HEK293 (cell line): Measurements from ENCODE around the gene CDH8.

Source experiments
- CTCF ChIA-PET: fragments of 350-600 bp; formaldehyde crosslinking; extraction: SDS; loops from one replicate; lab custom pipeline; 2021; ENCODE audit warnings: antibody characterized with exemption; lab: Yijun Ruan, JAX
- POLR2A ChIA-PET: fragments of 300-600 bp; formaldehyde crosslinking; extraction: SDS; loops from one replicate; lab custom pipeline; 2020; ENCODE audit warnings: antibody characterized with exemption, inconsistent platforms; lab: Yijun Ruan, JAX
- H3K27ac ChIP-seq: fragments of 200-500 bp; sonication (Bioruptor generic); 2 replicates; pipeline ENCODE4 v1.5.1; 2014; ENCODE audit warnings: low read depth, low read length, control low read depth, inconsistent platforms; ENCODE audit errors: extremely low read depth
- H3K36me3 ChIP-seq, 2 experiments: fragments of 200-500 bp in 1 of 2; sonication (Bioruptor generic) in 1 of 2; 1 replicate in 1 of 2; 2 replicates in 1 of 2; pipeline ENCODE4 v1.5.1; 2014 to 2017; ENCODE audit warnings: inconsistent platforms in 2 of 2, low read length in 2 of 2; ENCODE audit not compliant: control insufficient read depth in 2 of 2, insufficient read depth in 1 of 2
- H3K4me1 ChIP-seq: fragments of 200-500 bp; sonication (Bioruptor generic); 2 replicates; pipeline ENCODE4 v1.5.1; 2014; ENCODE audit warnings: mild to moderate bottlenecking, low read length, inconsistent platforms; ENCODE audit not compliant: control insufficient read depth, insufficient read depth
- H3K4me3 ChIP-seq: 2 replicates; pipeline ENCODE4 v1.5.1; 2011; ENCODE audit warnings: low read depth, mild to moderate bottlenecking, control low read depth, low read length, moderate library complexity
- H3K9me3 ChIP-seq: fragments of 200-500 bp; sonication (Bioruptor generic); 2 replicates; pipeline ENCODE4 v1.5.1; 2014; ENCODE audit warnings: low read depth, low read length, inconsistent platforms; ENCODE audit not compliant: control insufficient read depth, insufficient read depth
- BCL11A ChIP-seq: fragments of 450-650 bp; formaldehyde crosslinking; IDR thresholded peaks from 2 replicates; pipeline ENCODE4 v1.5.1; 2016; ENCODE audit warnings: low read depth, missing biosample characterization, missing genetic modification characterization
- GLI2 ChIP-seq: fragments of 450-650 bp; formaldehyde crosslinking; IDR thresholded peaks from 2 replicates; pipeline ENCODE4; 2017; ENCODE audit warnings: missing biosample characterization, missing genetic modification characterization, low read depth, borderline replicate concordance
- HOXC10 ChIP-seq: sonication (generic); formaldehyde crosslinking; IDR thresholded peaks from 2 replicates; pipeline ENCODE4 v1.8.1; 2023; ENCODE audit warnings: mild to moderate bottlenecking, missing genetic modification reagents
- PBX3 ChIP-seq: sonication (generic); formaldehyde crosslinking; IDR thresholded peaks from 2 replicates; pipeline ENCODE4 v1.8.1; 2022; ENCODE audit warnings: mild to moderate bottlenecking, moderate library complexity, missing genetic modification reagents
- PRDM1 ChIP-seq: fragments of 450-650 bp; formaldehyde crosslinking; IDR thresholded peaks from 2 replicates; pipeline ENCODE4; 2016; ENCODE audit warnings: missing biosample characterization, missing genetic modification characterization
- PRDM4 ChIP-seq: fragments of 450-650 bp; formaldehyde crosslinking; IDR thresholded peaks from 2 replicates; pipeline ENCODE4 v1.5.1; 2017; ENCODE audit warnings: missing biosample characterization, missing genetic modification characterization
- TSHZ1 ChIP-seq: fragments of 450-650 bp; formaldehyde crosslinking; IDR thresholded peaks from 2 replicates; pipeline ENCODE4 v1.5.1; 2016; ENCODE audit warnings: missing biosample characterization, missing genetic modification characterization, borderline replicate concordance
- WT1 ChIP-seq: fragments of 450-650 bp; formaldehyde crosslinking; IDR thresholded peaks from 2 replicates; pipeline ENCODE4 v1.5.1; 2016; ENCODE audit warnings: missing biosample characterization, missing genetic modification characterization
- ZBTB17 ChIP-seq: fragments of 450-650 bp; formaldehyde crosslinking; IDR thresholded peaks from 2 replicates; pipeline ENCODE4 v1.5.1; 2016; ENCODE audit warnings: missing biosample characterization, missing genetic modification characterization
- ZNF140 ChIP-seq: fragments of 450-650 bp; formaldehyde crosslinking; IDR thresholded peaks from 2 replicates; pipeline ENCODE4 v1.5.1; 2016; ENCODE audit warnings: missing biosample characterization, missing genetic modification characterization
- ZNF146 ChIP-seq: fragments of 450-650 bp; formaldehyde crosslinking; IDR thresholded peaks from 2 replicates; pipeline ENCODE4 v1.5.1; 2016; ENCODE audit warnings: missing biosample characterization, missing genetic modification characterization
- ZNF16 ChIP-seq: fragments of 450-650 bp; formaldehyde crosslinking; IDR thresholded peaks from 2 replicates; pipeline ENCODE4 v1.5.1; 2016; ENCODE audit warnings: low read depth, missing biosample characterization, missing genetic modification characterization
- ZNF292 ChIP-seq: fragments of 450-650 bp; formaldehyde crosslinking; IDR thresholded peaks from 2 replicates; pipeline ENCODE4 v1.5.1; 2016; ENCODE audit warnings: low read depth, missing biosample characterization, missing genetic modification characterization, borderline replicate concordance
- ZNF37A ChIP-seq: fragments of 450-650 bp; IDR thresholded peaks from 2 replicates; pipeline ENCODE4 v1.5.1; 2018; ENCODE audit warnings: missing biosample characterization, missing genetic modification characterization
- ZNF391 ChIP-seq: fragments of 450-650 bp; formaldehyde crosslinking; IDR thresholded peaks from 2 replicates; pipeline ENCODE4 v1.5.1; 2016; ENCODE audit warnings: low read depth, missing biosample characterization, missing genetic modification characterization, borderline replicate concordance
- ZNF394 ChIP-seq: fragments of 450-650 bp; formaldehyde crosslinking; IDR thresholded peaks from 2 replicates; pipeline ENCODE4 v1.5.1; 2016; ENCODE audit warnings: missing biosample characterization, missing genetic modification characterization, mild to moderate bottlenecking, moderate library complexity, borderline replicate concordance
- ZNF404 ChIP-seq: fragments of 450-650 bp; formaldehyde crosslinking; IDR thresholded peaks from 2 replicates; pipeline ENCODE4 v1.5.1; 2017; ENCODE audit warnings: missing biosample characterization, missing genetic modification characterization
- ZNF416 ChIP-seq: fragments of 450-650 bp; formaldehyde crosslinking; IDR thresholded peaks from 2 replicates; pipeline ENCODE4 v1.5.1; 2016; ENCODE audit warnings: missing biosample characterization, missing genetic modification characterization
- ZNF544 ChIP-seq: fragments of 450-650 bp; formaldehyde crosslinking; IDR thresholded peaks from 2 replicates; pipeline ENCODE4 v1.5.0; 2017; ENCODE audit warnings: missing biosample characterization, missing genetic modification characterization
- ZNF791 ChIP-seq: fragments of 450-650 bp; formaldehyde crosslinking; IDR thresholded peaks from 2 replicates; pipeline ENCODE4 v1.5.1; 2016; ENCODE audit warnings: missing biosample characterization, missing genetic modification characterization
- ZNF792 ChIP-seq: fragments of 450-650 bp; formaldehyde crosslinking; IDR thresholded peaks from 2 replicates; pipeline ENCODE4 v1.5.1; 2016; ENCODE audit warnings: missing biosample characterization, missing genetic modification characterization

Gene CDH8

GRCh38 chr16:61678182-61678581 is 358.1 kb downstream of the CDH8 start (continued):
- TF ChIP-seq PBX3 = no peak
- no peak for TF ChIP-seq ZNF140
- TF ChIP-seq, all 188 proteins: peak for 0

- Histone ChIP-seq H3K27ac (no peak overlapping the region), H3K9me3 (no peaks in the 10 kb centered on the region), H3K4me3 (no peak overlapping the region), H3K4me1 (no peaks in the 10 kb centered on the region), H3K36me3 (no peaks in the 10 kb centered on the region)
- CTCF ChIA-PET = no interaction called here
- POLR2A ChIA-PET = no interaction called here
- TF ChIP-seq TSHZ1 (tag by site-specific recombination) (no peak), ZNF394 (tag by site-specific recombination) (no peak), ZNF146 (no peak), GLI2 (tag by site-specific recombination) (no peak), ZNF16 (tag by site-specific recombination) (no peak), ZNF544 (tag by site-specific recombination) (no peak), WT1 (tag by site-specific recombination) (no peak), ZNF37A (no peak), ZNF292 (no peak), ZBTB17 (tag by site-specific recombination) (no peak), BCL11A (tag by site-specific recombination) (no peak), ZNF791 (tag by site-specific recombination) (no peak), PRDM1 (tag by site-specific recombination) (no peak), ZNF404 (tag by site-specific recombination) (no peak), PRDM4 (tag by site-specific recombination) (no peak), HOXC10 (CRISPR knock-in tag) (no peak), ZNF792 (no peak), ZNF391 (tag by site-specific recombination) (no peak), ZNF416 (tag by site-specific recombination) (no peak)
Observed at GRCh38 chr16:61677776-61678175, 358.5 kb downstream of the CDH8 start.
